ENCODE results near the gene SETBP1.

DNA sequence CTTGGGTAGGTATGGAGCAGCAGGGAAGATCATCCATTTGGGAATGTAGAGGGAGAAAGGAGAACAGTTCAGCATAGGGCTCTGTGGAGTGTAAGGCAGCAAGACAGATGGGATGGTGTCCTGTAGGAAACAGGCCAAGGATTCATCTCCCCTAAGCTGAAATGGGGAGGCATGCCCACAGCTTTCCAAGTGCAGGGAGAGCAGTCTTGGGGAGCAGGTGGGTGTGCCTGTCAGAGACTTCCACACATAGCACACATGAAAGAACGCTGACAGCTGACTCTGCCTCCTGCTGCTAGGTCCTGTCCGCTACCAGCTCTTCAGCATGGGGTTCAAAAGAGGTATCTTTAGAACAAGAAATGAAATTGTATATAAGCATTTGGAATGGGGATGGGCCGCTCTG is 9.0 kb downstream of the SETBP1 start:
- no peak for TF ChIP-seq ZNF558 (tag by site-specific recombination; IDR thresholded peaks at IDR 0.05)
- TF ChIP-seq, protein P1, sequence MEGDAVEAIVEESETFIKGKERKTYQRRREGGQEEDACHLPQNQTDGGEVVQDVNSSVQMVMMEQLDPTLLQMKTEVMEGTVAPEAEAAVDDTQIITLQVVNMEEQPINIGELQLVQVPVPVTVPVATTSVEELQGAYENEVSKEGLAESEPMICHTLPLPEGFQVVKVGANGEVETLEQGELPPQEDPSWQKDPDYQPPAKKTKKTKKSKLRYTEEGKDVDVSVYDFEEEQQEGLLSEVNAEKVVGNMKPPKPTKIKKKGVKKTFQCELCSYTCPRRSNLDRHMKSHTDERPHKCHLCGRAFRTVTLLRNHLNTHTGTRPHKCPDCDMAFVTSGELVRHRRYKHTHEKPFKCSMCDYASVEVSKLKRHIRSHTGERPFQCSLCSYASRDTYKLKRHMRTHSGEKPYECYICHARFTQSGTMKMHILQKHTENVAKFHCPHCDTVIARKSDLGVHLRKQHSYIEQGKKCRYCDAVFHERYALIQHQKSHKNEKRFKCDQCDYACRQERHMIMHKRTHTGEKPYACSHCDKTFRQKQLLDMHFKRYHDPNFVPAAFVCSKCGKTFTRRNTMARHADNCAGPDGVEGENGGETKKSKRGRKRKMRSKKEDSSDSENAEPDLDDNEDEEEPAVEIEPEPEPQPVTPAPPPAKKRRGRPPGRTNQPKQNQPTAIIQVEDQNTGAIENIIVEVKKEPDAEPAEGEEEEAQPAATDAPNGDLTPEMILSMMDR (tag by site-specific recombination; IDR thresholded peaks at IDR 0.05) = no peak
- no peak for TF ChIP-seq GLI4 (tag by site-specific recombination; IDR thresholded peaks at IDR 0.05)
- no peak for TF ChIP-seq ZBTB7A (tag by site-specific recombination; IDR thresholded peaks at IDR 0.05; ENCODE audit: low read depth)
